IPS-15b (cell line): ENCODE results near the gene TGFB3.
"Not testable (repeated sequence)": the region's sequence is repeated elsewhere in the genome, so short reads cannot be mapped to it uniquely, and the experiment has no call there.

ENCODE experiments used
- H3K27me3 ChIP-seq: one replicate; pipeline ENCODE4 v1.6.1; 2013; ENCODE audit warnings: low read length; ENCODE audit not compliant: control insufficient read depth, insufficient read depth
- H3K36me3 ChIP-seq: one replicate; pipeline ENCODE4 v1.6.1; 2013; ENCODE audit warnings: low read length; ENCODE audit not compliant: control insufficient read depth, insufficient read depth
- H3K4me1 ChIP-seq: one replicate; pipeline ENCODE4 v1.6.1; 2013; ENCODE audit warnings: mild to moderate bottlenecking, low read length; ENCODE audit not compliant: control insufficient read depth, insufficient read depth
- H3K4me3 ChIP-seq: one replicate; pipeline ENCODE4 v1.5.1; 2013; ENCODE audit warnings: low read depth, low read length
- H3K9ac ChIP-seq: one replicate; pipeline ENCODE4 v1.6.1; 2013; ENCODE audit warnings: low read depth, mild to moderate bottlenecking, low read length
- H3K9me3 ChIP-seq: one replicate; pipeline ENCODE4 v1.6.1; 2013; ENCODE audit warnings: mild to moderate bottlenecking, low read length; ENCODE audit not compliant: control insufficient read depth, insufficient read depth

Gene TGFB3

DNA sequence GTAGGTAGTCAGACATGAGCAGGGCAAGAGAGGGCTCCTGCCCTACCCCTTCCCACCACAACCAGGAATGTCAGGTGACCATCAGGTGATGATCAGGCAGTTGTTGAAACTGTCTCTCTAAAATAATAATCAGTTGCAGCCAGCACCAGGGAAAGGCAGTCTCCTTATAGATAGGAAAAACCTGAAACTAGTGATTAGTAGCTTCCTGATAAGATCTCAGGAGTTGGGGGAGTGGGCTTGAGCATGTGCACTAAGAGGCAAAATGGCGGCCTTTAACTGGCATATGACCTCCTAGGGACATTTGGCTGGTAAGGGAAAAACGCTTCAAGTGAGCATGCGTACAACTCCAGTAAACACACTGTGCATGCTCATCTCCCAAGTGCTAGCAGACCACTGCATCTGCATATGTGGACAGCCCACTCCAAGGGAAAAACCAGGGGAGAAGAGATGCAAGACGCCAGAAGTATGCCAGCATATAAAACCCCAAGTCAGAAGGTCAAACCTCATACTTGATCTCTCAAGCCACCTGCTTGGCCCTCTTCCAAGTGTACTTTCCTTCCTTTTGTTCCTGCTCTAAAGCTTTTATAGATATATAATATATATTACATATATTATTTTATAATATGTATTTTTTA, 37.1 kb downstream of the TGFB3 start:
- H3K9me3 ChIP-seq, result no peaks in the 10 kb centered on the region
- H3K9ac ChIP-seq, result no peak overlapping the region
- H3K4me3 ChIP-seq, result no peak overlapping the region
- H3K4me1 ChIP-seq, result no peaks in the 10 kb centered on the region
- no peaks in the 10 kb centered on the region for H3K27me3 ChIP-seq
- no peaks in the 10 kb centered on the region for H3K36me3 ChIP-seq

GRCh38 chr14:75941030-75941429, 40.8 kb downstream of the TGFB3 start:
- Histone ChIP-seq H3K9ac (no peak overlapping the region), H3K4me3 (no peak overlapping the region), H3K36me3 (no peaks in the 10 kb centered on the region), H3K4me1 (no peaks in the 10 kb centered on the region), H3K9me3 (no peaks in the 10 kb centered on the region), H3K27me3 (no peaks in the 10 kb centered on the region)

DNA sequence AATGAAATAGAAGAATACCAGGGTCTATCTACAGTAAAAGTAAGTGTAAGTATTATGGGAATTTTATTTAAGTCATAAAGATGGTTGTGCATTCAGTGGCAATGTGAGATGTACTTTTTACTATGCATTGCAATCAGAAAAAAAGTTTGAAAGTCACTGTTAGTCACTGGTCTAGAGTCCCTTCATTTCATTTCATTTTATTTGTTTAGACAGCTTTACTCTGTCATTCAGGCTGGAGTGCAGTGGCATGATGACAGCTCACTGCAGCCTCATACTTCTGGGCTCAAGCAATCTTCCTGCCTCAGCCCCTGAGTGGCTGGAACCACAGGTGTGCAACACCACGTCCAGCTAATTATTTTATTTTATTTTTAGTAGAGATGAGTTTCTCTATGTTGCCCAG, 42.6 kb downstream of the TGFB3 start:
- Histone ChIP-seq H3K9ac (no peak overlapping the region), H3K27me3 (no peaks in the 10 kb centered on the region), H3K36me3 (no peaks in the 10 kb centered on the region), H3K9me3 (no peaks in the 10 kb centered on the region), H3K4me3 (no peak overlapping the region), H3K4me1 (no peaks in the 10 kb centered on the region)

GRCh38 chr14:75934998-75935628, 46.7 kb downstream of the TGFB3 start:
- H3K36me3 ChIP-seq, result no peaks in the 10 kb centered on the region
- no peaks in the 10 kb centered on the region for H3K4me1 ChIP-seq
- H3K4me3 ChIP-seq, result no peak overlapping the region
- H3K27me3 ChIP-seq, result no peaks in the 10 kb centered on the region
- H3K9me3 ChIP-seq, result no peaks in the 10 kb centered on the region
- H3K9ac ChIP-seq, result no peak overlapping the region

GRCh38 chr14:75933712-75934296, 48.0 kb downstream of the TGFB3 start:
- H3K36me3 ChIP-seq, result no peaks in the 10 kb centered on the region
- H3K9ac ChIP-seq, result no peak overlapping the region
- no peaks in the 10 kb centered on the region for H3K27me3 ChIP-seq
- H3K4me1 ChIP-seq, result no peaks in the 10 kb centered on the region
- no peak overlapping the region for H3K4me3 ChIP-seq
- H3K9me3 ChIP-seq, result no peaks in the 10 kb centered on the region

- H3K9ac ChIP-seq, result no peak overlapping the region
- no peaks in the 10 kb centered on the region for H3K36me3 ChIP-seq
- no peaks in the 10 kb centered on the region for H3K4me1 ChIP-seq
- no peaks in the 10 kb centered on the region for H3K27me3 ChIP-seq
- no peaks in the 10 kb centered on the region for H3K9me3 ChIP-seq
- no peak overlapping the region for H3K4me3 ChIP-seq
These were observed 53.1 kb downstream of the TGFB3 start for GRCh38 chr14:75928690-75929181.

DNA sequence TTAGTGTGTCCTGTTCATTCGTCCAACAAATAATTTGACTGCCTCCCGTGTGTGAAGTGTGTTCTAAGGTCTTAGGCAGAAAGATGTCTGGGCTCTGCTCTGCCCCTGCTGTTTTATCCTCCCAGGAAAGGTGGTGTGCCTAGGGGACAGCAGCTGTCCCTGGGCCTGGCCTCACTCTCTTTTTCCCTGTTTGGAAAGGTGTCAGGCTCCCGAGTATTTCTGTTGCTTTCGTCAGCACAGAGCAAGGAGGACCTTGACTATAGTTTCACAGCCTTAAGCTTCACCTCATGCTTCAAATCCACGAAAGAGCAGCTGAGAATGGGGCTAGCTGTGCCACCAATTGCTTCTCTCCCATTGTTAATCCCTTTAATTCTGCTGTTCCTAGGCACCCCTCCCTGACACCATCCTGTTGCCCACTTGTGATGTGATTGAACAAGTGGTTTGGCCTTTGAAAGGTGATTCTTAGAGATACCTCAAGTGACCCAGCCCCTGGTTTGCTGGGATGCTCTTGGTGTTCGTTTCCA, 54.2 kb downstream of the TGFB3 start:
- H3K9ac ChIP-seq, result no peak overlapping the region
- H3K4me1 ChIP-seq, result no peaks in the 10 kb centered on the region
- no peaks in the 10 kb centered on the region for H3K9me3 ChIP-seq
- H3K36me3 ChIP-seq, result no peaks in the 10 kb centered on the region
- no peaks in the 10 kb centered on the region for H3K27me3 ChIP-seq
- H3K4me3 ChIP-seq, result no peak overlapping the region

GRCh38 chr14:75926431-75927115, 55.2 kb downstream of the TGFB3 start:
- no peaks in the 10 kb centered on the region for H3K9me3 ChIP-seq
- H3K9ac ChIP-seq, result no peak overlapping the region
- no peaks in the 10 kb centered on the region for H3K36me3 ChIP-seq

GRCh38 chr14:75925141-75925840, 56.5 kb downstream of the TGFB3 start:
- H3K9me3 ChIP-seq, H3K4me3 ChIP-seq, H3K9ac ChIP-seq, H3K36me3 ChIP-seq, H3K27me3 ChIP-seq, H3K4me1 ChIP-seq: not testable (repeated sequence)

More at GRCh38 chr14:75926431-75927115, 55.2 kb downstream of the TGFB3 start:
- Histone ChIP-seq H3K4me1 (no peaks in the 10 kb centered on the region), H3K4me3 (no peak overlapping the region), H3K27me3 (no peaks in the 10 kb centered on the region)

DNA sequence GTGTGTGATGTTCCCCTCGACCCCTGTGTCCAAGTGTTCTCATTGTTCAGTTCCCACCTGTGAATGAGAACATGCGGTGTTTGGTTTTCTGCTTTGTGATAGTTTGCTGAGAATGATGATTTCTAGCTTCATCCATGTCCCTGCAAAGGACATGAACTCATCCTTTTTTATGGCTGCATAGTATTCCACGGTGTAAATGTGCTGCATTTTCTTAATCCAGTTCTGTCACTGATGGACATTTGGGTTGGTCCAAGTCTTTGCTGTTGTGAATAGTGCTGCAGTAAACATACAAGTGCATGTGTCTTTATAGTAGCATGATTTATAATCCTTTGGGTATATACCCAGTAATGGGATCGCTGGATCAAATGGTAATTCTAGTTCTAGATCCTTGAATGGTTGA, 61.4 kb downstream of the TGFB3 start:
- not testable (repeated sequence) for H3K9ac ChIP-seq, H3K4me3 ChIP-seq, H3K27me3 ChIP-seq, H3K36me3 ChIP-seq, H3K9me3 ChIP-seq
- peaks cover 10% of the 10 kb centered on the region for H3K4me1 ChIP-seq

DNA sequence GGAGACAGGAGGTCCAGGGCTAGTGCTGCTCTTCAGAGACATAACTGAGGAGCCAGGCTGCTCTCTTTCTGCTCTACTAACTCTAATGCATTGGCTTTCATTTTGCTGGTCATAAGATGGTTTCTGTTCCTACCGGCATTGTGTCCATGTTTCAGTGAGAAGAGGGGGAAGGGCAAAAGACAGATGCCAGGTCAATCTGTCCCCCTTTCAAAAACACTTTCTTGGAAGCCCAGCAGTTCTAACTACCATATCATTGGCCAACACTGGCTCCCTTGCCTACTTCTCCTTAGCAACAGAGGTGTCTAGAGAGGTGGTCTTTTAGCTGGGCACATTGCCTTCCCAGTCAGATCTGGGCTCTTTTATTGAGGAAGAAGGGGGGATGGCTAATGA, 63.9 kb downstream of the TGFB3 start:
- H3K9me3 ChIP-seq, result no peaks in the 10 kb centered on the region
- H3K9ac ChIP-seq, result no peak overlapping the region
- no peak overlapping the region for H3K4me3 ChIP-seq
- no peaks in the 10 kb centered on the region for H3K36me3 ChIP-seq
- H3K4me1 ChIP-seq, result peaks cover 10% of the 10 kb centered on the region
- H3K27me3 ChIP-seq, result no peaks in the 10 kb centered on the region
